GM21619 (cell line): ENCODE measurements around the gene EOMES.
A peak's percentile ranks its signal among the peaks of the same experiment; 100 is the strongest.

Experiments used
- ATAC-seq: cut with Tn5 transposase; IDR thresholded peaks from one replicate; pipeline ENCODE4 v1.9.1; 2021; ENCODE audit not compliant: unreplicated experiment

Gene EOMES

DNA sequence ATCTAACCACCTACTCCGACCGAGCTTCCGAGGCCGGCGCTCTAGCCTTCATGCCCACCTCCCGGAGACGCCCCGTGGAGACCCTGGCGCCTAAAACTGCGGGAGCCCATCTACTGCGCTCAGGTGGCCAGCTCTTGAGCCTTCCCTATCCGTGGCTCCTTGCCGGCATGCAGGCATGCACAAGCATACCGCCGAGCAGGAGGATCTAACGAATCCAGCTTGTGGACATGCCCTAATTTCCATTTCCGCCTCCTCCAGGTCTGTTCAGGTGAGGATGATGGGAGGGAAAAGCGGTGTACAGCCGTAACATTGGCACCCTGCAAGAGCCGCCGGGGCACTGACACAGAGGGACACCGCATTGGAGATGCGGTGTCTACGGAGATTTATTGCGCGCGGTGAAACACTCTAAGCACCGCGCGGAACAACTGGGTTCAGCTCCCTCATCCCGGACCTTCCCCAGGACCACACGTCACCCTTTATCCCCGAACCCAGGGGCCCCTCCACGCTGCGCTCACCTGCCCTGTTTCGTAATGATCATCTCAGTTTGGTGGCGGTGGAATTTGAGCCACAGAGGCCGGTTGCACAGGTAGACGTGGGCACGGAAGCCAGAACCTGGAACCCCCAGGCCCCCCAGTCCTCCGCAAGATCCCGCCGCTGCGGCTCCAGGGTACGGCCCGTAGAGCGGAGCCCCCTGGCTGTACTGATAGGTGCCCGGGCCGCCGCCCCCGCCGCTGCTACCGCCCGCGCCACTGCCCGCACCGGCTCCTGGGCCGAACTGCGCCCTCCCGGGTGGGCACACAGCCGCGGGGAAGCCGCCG is 1.0 kb downstream of the EOMES start:
- ATAC-seq: no peak

DNA sequence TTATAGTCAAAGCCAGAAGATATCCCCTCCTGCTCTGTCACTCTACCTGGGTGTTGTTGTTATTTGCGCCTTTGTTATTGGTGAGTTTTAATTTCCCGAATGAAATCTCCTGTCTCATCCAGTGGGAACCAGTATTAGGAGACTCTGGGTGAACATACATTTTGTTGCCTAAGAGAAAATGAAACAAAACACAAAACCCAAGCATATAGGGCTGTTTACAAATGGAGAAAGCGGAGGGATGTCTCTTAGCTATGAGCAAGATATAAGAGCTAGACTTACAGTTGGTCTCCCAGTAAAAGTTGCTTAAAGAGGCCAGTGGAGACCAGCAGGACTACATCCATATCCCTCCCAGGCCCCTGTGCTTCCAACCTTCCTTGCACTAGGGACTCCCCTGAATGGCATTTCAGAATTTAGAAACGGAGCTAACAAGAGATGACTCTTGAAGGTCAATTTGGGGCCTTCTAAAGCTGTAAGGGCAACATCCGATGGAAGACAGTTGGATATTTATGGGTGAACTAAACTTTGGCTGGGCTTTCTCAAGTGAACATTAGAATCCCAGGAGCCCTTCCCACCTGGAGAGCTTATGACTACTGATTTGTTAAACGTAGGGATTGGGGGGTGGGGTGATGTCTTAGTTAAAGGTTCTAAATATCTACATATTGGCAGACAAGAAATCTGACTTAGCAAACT is 2.7 kb downstream of the EOMES start:
- ATAC-seq: no peak

DNA sequence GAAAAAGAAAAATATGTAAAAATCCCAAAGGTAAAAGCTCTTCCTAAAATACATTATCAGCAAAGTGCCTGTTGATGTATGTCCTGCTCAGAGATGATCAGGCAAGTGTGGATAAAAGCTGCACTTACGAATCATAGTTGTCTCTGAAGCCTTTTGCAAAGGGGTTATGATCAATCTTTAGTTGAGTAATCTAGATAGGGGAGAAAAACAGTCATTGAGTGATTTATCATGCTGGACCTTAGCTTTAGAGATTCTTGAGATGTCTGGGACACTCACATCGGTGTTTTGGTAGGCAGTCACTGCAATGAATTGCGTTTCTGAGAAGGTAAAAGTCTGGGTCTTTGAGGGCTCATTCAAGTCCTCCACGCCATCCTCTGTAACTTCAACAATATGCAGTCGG is 3.7 kb downstream of the EOMES start:
- no peak for ATAC-seq

DNA sequence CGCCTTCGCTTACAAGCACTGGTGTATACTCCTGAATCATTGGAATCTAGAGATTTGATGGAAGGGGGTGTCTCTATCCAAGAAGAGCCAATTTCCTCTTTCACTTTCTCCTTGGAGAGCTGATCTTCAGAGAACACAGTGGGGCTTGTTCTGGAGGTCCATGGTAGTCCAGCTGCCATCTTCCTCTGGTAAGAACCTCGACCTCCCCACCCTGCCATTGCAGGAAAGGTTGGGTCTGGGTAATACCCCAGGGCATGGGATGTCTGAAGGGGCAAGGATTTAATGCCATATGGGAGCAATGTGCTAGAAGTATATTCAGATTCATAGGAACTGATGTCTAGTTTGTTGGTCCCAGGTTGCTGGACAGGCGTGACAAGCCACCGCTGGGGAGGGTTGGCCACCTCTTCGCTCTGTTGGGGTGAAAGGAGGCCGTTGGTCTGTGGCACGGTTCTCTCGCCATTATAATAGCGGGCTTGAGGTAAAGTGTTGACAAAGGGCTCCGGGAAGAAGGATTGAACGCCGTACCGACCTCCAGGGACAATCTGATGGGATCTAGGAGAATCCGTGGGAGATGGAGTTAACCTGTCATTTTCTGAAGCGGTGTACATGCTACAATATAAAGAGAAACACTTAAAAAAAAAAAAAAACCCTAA is 4.8 kb downstream of the EOMES start:
- no peak for ATAC-seq

DNA sequence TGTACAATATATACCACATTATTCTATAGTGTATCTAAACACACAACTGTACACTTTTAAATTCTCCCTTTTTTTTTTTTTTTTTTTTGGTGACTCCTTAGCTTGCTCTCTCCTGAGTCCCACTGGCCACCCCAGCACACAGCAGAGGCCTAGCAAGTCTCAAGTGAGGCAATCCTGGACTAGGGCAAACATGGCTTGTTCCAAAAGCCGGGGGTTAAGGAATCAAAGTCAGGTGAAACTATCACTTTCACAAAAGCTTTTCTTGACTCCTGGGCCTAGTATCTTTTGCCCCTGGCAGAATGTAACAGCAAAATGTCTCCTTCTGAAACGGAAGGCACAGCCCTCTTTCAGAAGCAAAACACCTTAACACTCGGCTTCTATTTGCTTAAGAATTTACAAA is 5.8 kb downstream of the EOMES start:
- no peak for ATAC-seq

DNA sequence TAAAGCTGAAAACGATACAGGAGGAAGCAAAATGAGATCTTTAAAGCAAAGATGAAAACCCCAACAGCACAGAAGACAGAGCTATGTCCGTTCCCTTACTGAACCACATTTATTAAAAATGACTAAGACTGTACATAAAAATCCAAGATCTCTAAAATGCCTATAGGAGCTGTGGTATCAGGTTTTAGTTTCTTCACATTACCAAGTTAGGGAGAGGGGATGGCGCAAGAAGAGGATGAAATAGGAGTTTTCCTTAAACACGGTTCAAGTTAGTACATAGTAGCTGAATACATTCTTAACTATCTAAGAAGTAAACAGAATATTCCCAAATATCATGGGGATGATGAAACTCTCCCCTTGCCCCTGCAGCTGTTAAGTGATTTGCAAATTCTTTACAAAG is 6.3 kb downstream of the EOMES start:
- no peak for ATAC-seq

DNA sequence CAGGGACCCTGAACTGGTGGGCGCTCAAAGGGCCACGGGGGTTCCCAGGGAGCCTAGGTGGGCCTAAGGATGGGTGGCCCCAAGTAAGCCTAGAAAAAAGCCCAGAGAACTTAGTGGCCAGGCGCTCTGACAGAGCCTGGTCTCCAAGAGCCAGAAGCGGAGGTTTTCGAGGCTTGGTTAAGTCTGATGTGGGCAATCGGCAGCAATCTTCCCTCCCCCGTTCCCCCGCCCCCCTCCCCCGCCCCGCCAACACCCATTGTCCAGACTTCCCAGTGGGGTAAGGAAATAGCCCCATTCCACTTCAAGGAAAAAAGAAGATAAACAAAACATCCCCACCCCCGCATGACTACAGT is 6.7 kb downstream of the EOMES start:
- ATAC-seq: no peak

DNA sequence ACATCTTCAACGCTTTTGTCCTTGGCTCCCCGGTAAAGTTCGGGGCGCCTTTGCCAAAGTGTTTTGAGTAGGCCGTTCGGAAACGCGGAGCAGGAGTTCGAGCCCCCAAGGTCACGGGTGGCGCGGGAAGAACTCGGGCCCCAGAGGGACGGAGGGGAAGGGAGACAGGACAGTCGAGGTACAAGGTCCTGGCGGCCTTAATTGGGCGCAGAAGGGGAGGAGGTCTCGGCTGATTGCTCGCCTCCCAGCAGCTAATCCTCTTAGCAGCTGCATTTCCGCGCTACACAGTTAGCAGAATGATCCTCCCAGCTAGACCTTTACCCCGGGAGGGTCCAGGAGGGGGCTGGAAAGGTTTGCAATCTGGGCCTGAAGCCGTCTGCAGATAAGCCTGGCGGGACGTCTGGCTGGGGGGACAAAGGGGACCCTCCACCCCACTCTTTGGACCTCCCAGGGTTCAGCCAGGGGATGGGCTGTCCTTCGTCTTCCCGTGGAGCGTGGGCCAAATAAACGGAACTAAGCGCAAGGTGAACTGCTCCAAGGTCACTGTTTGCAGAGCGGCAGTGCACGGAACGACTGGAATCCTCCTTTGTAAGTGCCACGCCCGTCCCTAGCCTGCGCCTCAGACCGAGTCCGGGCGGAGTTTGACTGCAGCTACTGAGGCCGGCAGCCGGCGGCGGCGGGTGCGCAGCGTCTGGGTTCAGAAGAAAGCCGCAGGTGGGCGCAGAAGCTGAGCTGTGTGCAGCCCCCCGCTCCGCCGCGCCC is 7.2 kb downstream of the EOMES start:
- ATAC-seq: no peak

DNA sequence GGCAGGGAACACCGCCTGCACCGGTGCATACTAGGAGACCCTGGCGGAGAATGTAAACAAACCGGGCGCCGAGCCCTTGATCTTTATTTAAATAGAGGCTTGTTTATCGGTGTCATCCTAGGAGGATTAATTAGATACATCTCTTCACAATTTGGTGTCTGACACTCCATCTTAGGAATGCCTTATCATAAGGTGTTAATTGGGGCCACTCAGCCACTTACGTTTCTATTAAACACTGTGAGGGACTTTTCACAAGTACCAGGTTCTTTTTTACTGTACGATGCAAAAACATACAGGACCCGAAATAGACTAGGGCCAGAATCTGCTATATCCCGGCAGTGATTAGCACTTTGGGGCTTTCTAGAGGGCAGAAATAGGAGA is 8.0 kb downstream of the EOMES start:
- no peak for ATAC-seq

DNA sequence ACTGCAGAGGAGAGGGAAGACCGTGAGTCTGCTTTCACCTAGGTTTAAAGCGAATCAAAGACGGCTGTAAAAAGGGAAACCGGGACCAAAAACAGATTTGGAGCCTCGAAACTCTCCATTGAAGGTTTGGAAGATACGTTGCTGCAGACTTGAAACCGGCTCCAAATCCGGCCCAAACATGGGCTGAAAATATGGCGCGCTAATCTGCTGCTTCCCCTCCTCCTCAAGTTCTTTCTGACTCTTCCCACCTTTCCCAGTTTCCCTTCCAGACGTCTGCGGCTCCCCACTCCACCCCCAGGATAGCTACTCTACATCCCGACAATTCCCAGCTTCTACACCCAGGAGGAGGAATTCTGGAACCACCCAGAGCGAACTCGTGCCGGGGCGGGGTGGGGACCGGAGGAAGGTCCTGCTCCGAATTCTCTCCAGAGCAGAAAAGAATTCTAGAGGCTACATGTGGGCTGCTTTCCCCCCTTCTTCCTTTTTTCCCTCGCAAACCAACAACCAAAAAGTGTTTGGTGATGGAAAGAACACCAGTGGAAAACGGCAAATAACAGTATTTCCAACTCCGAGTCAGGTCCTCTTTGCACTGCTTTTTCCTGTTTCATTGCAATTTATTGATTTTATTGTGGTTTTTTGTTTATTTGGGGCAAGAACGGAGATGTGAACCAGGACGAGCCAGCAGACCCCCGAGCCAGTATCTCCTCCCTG is 8.5 kb downstream of the EOMES start:
- no peak for ATAC-seq

DNA sequence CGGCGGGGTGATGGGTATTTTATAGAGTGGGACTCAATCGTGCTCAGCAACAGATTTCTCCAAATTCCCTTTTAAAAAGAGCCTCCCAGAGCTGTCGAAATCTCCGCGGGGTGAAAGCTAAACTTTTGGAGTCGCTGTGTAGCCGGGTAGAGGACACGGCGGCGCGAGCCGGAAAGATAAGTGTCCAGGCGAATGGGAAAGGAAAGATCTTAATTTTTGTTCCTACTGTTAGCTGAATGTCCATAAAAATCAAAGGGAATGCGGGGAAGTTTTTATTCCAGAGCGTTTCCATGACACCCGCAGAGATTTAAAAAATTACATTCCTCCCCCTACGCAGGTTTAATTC is 9.1 kb downstream of the EOMES start:
- ATAC-seq: no peak

DNA sequence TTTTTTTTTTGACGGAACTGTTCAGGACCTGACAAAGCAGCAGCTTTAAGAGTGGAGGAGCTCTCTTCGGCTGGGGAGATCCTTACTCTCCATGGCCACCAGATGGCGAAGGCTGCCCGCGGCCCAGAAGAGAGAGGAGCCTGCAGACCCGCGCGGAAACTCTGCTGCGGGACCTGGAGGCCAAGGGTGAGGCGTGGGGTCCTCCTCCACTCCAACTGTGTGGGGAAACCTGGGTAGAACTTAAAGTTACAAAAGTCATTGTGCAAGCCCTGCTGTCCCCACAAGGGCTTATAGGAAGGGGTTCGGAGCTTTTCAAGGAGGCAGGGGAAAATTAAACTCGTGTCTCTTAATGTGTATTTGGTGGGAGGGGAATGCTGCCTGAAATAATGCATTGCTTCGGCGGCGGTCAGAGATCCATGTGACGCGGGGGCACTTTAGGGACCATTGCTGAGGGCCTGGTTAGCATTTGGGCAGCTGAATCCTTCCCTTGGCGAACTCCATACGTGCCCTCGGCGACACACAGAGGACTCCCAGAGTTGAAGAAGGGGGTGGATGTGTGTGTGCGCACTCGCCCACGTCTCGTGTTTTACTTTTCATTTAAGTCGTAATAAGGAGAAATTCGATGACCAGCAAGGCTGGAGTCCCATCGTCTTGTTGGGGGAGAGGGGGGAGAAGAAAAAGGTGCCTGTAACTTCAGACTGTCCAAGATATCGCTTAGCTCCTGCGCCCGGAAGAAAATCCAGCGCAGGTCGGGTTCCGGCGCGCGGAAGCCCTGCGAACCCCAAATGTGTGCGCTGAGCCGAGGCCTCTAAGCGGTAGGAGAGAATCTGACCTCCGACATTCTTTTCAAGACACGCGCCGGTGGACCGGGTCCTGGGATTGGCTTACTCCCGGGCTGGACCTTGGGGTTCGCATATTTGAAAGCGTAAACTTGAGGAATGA is 9.7 kb downstream of the EOMES start:
- peak; percentile 89 for ATAC-seq

DNA sequence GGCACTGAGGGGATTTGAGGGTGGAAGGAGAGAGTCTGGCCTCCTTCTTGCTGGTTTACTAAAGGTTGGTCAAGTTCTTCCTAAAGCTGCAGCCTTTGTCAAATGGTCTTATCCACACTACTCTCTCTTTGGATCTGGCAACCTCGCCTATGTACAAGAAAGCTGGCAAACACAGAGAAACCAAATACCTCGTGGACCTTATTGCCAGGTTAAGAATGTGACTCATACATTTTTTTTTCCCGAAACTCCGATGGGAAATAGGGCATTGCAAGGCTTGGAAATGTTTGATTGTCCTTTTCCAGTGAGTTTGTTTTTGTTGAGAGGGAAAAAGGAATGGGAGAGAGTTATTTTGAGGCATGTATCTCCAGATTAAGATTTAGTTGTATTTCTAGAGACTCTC is 13.9 kb downstream of the EOMES start:
- ATAC-seq: no peak

DNA sequence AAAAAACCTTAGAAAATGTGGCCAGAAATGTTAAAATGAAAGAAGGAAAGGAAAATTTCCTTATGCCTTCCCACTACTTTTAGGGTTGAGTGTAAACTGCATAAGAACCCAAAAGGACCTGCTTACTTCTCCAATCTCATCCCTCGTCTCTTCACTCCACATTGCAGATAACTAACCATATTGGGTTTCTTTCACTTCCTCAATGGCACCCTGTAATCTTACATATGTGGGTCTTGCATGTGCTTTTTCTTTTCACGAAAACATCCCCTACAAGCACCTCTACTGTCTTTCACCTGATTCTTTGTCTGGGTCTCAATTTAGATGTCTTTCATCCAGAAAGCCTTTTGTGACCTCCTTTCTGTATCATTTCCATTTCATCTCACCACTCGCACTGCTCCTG is 23.1 kb downstream of the EOMES start:
- no peak for ATAC-seq

DNA sequence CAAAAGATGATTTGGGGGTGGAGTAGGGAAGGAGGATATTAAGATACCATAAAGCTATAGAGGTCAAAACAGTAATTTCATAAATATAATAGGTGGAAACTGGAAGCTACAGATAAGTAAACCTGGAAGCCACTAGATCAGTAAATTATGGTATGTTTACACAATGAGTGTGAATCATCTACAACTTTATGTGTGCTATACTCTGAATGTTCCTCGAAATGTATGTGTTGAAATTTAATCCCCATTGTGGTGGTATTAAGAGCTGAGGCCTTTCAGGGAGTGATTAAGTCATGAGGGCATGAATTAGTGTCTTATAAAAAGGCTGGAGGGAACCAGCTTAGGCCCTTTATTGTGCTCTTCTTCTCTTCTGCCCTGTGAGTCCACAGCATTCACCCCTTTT is 25.2 kb downstream of the EOMES start:
- ATAC-seq: no peak

DNA sequence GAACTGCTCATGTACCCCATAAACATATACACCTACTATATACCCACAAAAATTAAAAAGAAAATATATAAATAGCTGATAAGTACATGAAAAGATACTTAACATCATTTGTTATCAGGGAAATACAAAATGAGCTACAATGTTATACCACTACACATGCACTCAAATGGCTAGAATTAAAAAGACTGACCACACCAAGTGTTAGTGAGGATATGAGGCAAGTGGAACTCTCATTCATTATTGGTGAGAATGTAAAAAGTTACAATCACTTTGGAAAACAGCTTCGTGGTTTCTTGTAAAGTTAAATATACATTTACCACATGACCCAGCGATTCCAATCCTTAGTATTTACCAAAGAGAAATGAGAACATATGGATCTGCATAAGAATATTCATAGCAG is 26.5 kb downstream of the EOMES start:
- ATAC-seq: no peak

DNA sequence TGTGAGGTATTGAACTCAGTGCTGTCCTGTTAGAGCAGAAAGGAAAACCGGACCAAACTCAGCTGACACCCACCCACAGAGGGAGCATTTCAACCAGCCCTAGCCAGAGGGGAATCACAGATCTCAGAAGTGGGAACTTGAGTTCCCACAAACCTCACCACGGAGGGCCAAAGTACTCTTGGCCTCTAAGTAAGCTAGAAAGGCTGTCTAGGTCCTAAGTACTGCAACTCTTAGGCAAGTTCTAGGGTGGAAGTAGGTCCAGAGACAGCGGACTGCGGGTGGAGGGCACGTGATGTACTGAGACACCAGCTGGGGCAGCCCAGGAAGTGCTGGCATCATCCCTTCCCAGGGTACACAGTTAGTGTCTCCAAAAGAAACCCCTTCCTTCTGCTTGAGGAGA is 34.1 kb downstream of the EOMES start:
- no peak for ATAC-seq

DNA sequence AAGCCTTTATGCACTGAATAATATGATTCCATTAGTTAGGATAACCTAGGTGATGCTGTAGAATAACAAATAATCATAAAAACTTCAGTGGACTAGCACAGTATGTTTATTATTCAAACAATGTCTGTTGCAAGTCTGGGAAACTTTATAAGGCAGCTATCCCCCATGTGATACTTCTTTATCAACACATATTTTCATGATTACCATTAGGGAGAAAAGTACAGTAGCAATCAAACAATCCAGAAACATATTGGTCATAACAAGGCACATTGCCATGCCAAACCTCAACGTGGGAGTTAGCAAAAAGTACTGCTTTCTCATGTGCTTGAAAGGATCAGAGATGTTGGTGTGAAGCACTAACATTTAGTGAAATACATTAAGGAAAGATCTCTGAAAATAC is 35.5 kb downstream of the EOMES start:
- ATAC-seq: no peak

DNA sequence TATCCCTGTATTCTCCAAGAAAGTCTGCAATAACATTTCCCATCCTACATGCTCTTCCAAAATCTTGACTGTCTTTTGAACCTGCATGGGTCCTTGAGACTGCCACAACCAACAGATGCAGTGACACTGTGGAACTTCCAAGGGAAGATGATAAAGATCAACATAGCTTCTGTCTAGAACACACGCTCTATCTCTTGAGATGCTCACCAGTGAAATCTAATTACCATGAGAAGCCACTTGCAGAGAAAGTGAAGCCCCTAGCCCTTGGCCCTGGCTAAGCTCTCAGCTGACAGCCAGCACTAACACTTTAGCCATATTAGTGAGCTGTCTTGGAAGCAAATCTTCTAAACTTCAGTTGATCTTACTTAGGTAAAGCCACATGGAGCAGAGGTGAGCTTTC is 36.6 kb downstream of the EOMES start:
- ATAC-seq: no peak

DNA sequence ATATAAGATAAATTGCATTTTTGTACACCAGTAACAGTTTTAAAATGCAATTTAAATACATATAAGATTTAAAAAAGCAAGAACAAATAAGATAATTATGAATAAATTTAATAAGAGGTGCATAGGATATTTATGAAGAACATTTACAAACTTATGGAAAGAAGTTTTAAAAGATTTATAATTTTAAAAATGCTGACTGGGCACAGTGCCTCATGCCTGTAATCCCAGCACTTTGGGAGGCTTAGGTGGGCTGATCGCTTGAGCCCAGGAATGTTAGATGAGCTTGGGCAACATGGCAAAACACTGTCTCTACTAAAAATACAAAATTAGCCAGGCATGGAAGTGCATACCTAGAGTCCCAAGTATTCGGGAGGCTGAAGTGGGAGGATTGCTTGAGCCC is 37.8 kb downstream of the EOMES start:
- ATAC-seq: no peak
